ENCODE measurements around the gene SLC46A2. TPM values are rescaled to one million over a fixed set of nuclear protein-coding genes. Genes with fewer than 3 reads are reported as not detected.

Gene SLC46A2
- total RNA-seq, 5 donors from 2014 or later (not counting 1 experiment from before 2014, with no cell fraction given) = not detected

DNA sequence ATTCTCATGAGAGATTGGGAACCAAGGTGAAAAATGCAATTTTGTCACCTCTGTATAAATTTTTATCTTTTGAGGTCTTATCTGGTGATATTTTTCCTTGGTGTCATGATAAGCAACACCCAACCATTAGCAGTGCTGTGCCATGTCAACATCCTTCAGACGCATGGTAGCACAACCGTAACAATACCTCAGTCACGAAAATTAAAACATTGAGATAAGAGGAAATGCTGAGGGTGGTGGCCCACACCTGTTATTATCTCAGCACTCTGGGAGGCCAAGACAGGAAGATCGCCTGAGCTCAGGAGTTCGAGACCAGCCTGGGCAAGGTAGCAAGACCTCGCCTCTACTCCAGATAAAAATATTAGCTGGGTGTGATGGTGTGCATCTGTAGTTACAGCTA, 32.7 kb downstream of the SLC46A2 start:
- H3K27me3 Mint-ChIP-seq = no peaks in the 10 kb centered on the region
- no peak overlapping the region for H3K27ac Mint-ChIP-seq
- H3K9me3 Mint-ChIP-seq = no peaks in the 10 kb centered on the region
- DNase-seq (no peak), ATAC-seq (replicated peaks in 1 of 4) (no peak)
- peaks cover 27% of the 10 kb centered on the region for H3K36me3 Mint-ChIP-seq
- H3K4me3 Mint-ChIP-seq = no peak overlapping the region
- H3K27ac ChIP-seq (ENCODE audit: low read length) = no peak overlapping the region
- H3K9me3 ChIP-seq = no peaks in the 10 kb centered on the region
- 100% methylated on average over 3 of the region's 6 CpGs for WGBS (ENCODE audit: insufficient coverage)
- peaks cover 0 to 32% (median 14%) of the 10 kb centered on the region in 3 donors for H3K4me1 Mint-ChIP-seq
- ChIA-PET CTCF (no interaction called here), POLR2A (no interaction called here)
- H3K4me1 ChIP-seq (ENCODE audit: control insufficient read depth in 1 of 2, extremely low read depth in 1 of 2, insufficient read depth in 2 of 2, low read length in 2 of 2) = no peaks in the 10 kb centered on the region
- H3K36me3 ChIP-seq (ENCODE audit: control insufficient read depth in 2 of 2, extremely low read depth in 1 of 2, insufficient read depth in 1 of 2, low read length in 1 of 2) = peaks cover 3 to 5% of the 10 kb centered on the region in 2 donors
- H3K27me3 ChIP-seq (replicated peaks in 1 of 2; ENCODE audit: control insufficient read depth in 2 of 2, extremely low read depth in 1 of 2, insufficient read depth in 2 of 2, low read length in 1 of 2) = no peaks in the 10 kb centered on the region
- no peak overlapping the region for H3K4me3 ChIP-seq (ENCODE audit: control insufficient read depth in 1 of 2, extremely low read depth in 1 of 2, low read length in 1 of 2)

DNA sequence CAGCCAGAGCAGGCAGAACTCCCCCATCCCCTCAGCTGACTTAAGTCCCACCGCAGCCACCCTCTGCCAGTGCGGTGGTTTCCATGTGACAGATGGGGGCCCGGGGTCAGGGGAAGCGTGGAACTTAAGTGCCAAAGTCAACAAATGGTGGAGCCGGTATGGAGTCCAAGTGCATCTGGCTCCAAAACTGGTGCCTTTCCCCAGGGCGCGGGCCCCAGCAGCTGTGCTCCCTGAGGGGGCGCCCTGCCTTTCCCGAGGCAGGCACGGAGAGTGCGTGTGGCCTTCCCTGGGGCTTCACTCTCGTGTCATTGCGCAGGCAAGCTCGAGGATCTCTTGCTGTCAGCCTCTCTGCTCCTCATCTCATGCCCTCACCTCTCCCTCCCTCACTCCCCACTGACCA, 33.8 kb downstream of the SLC46A2 start:
- H3K36me3 Mint-ChIP-seq = peaks cover 35% of the 10 kb centered on the region
- peaks cover 0 to 29% (median 11%) of the 10 kb centered on the region in 3 donors for H3K4me1 Mint-ChIP-seq
- ATAC-seq (replicated peaks in 1 of 4) (no peak), DNase-seq (no peak)
- H3K9me3 Mint-ChIP-seq = no peaks in the 10 kb centered on the region
- Histone ChIP-seq H3K4me3 (ENCODE audit: control insufficient read depth in 1 of 2, extremely low read depth in 1 of 2, low read length in 1 of 2) (no peak overlapping the region), H3K36me3 (ENCODE audit: control insufficient read depth in 2 of 2, extremely low read depth in 1 of 2, insufficient read depth in 1 of 2, low read length in 1 of 2) (peaks cover 4 to 11% of the 10 kb centered on the region in 2 donors), H3K4me1 (ENCODE audit: control insufficient read depth in 1 of 2, extremely low read depth in 1 of 2, insufficient read depth in 2 of 2, low read length in 2 of 2) (no peaks in the 10 kb centered on the region), H3K27me3 (replicated peaks in 1 of 2; ENCODE audit: control insufficient read depth in 2 of 2, extremely low read depth in 1 of 2, insufficient read depth in 2 of 2, low read length in 1 of 2) (no peaks in the 10 kb centered on the region), H3K27ac (ENCODE audit: low read length) (no peak overlapping the region), H3K9me3 (no peaks in the 10 kb centered on the region)
- CTCF ChIA-PET = no interaction called here
- WGBS (ENCODE audit: insufficient coverage) = 97% methylated on average over 14 of the region's 14 CpGs
- no peak overlapping the region for H3K4me3 Mint-ChIP-seq
- POLR2A ChIA-PET = no interaction called here
- H3K27ac Mint-ChIP-seq = no peak overlapping the region
- H3K27me3 Mint-ChIP-seq = no peaks in the 10 kb centered on the region

DNA sequence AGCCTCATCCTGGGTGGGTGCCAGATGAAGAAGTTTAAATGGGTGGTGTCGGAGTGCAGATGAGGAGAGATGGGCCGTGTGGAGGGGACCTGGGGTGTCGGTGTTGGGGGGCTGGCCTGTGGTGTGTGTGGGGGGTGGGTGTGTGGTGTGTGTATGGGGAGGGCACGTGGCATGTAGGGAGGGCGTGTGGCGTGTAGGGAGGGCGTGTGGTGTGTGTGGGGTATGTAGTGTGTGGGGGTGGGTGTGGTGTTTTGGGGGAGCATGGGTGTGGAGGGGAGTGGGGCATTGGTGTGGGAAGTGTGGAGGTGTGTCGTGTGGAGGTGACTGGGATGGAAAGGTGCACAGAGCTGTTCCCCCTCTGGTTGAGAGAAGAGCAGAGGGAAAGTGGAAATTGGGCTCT, 34.5 kb downstream of the SLC46A2 start:
- Histone ChIP-seq H3K27me3 (replicated peaks in 1 of 2; ENCODE audit: control insufficient read depth in 2 of 2, extremely low read depth in 1 of 2, insufficient read depth in 2 of 2, low read length in 1 of 2) (no peaks in the 10 kb centered on the region), H3K36me3 (ENCODE audit: control insufficient read depth in 2 of 2, extremely low read depth in 1 of 2, insufficient read depth in 1 of 2, low read length in 1 of 2) (peaks cover 4 to 11% of the 10 kb centered on the region in 2 donors), H3K27ac (ENCODE audit: low read length) (no peak overlapping the region), H3K9me3 (no peaks in the 10 kb centered on the region), H3K4me3 (ENCODE audit: control insufficient read depth in 1 of 2, extremely low read depth in 1 of 2, low read length in 1 of 2) (no peak overlapping the region), H3K4me1 (ENCODE audit: control insufficient read depth in 1 of 2, extremely low read depth in 1 of 2, insufficient read depth in 2 of 2, low read length in 2 of 2) (no peaks in the 10 kb centered on the region)
- 93% methylated on average over 8 of the region's 8 CpGs for WGBS (ENCODE audit: insufficient coverage)
- H3K9me3 Mint-ChIP-seq = no peaks in the 10 kb centered on the region
- peaks cover 41% of the 10 kb centered on the region for H3K36me3 Mint-ChIP-seq
- no peak for ATAC-seq (replicated peaks in 1 of 4)
- no peaks in the 10 kb centered on the region for H3K27me3 Mint-ChIP-seq
- H3K4me3 Mint-ChIP-seq = no peak overlapping the region
- CTCF ChIA-PET = no interaction called here
- no peak for DNase-seq
- H3K4me1 Mint-ChIP-seq = peaks cover 0 to 29% (median 8%) of the 10 kb centered on the region in 3 donors
- H3K27ac Mint-ChIP-seq = no peak overlapping the region
- POLR2A ChIA-PET = no interaction called here

DNA sequence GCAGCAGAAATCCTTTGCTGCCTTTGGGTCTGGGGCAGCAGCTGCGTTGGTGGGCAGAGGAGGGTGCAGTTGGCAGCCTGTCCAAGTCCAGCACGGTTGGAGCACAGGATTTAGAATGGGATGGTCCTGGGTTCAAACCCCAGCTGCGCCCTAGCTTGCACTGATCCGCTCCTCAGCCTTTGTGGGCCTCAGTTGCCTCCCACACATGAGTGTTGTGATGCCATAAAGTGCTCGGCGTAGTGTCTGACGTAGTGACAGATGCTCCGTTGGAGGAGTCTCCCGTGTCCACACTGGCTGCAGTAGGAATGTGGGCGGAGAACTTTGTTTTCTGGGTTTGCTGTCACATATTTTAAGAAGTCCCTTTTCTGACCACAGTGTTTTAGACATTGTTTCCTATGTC, 36.0 kb downstream of the SLC46A2 start:
- Mint-ChIP-seq H3K4me1 (peaks cover 0 to 20% (median 8%) of the 10 kb centered on the region in 3 donors), H3K27ac (no peak overlapping the region), H3K36me3 (peaks cover 50% of the 10 kb centered on the region), H3K4me3 (no peak overlapping the region), H3K9me3 (no peaks in the 10 kb centered on the region), H3K27me3 (no peaks in the 10 kb centered on the region)
- 88% methylated on average over 3 of the region's 10 CpGs for WGBS (ENCODE audit: insufficient coverage)
- Histone ChIP-seq H3K9me3 (no peaks in the 10 kb centered on the region), H3K27ac (ENCODE audit: low read length) (no peak overlapping the region), H3K4me1 (ENCODE audit: control insufficient read depth in 1 of 2, extremely low read depth in 1 of 2, insufficient read depth in 2 of 2, low read length in 2 of 2) (no peaks in the 10 kb centered on the region), H3K27me3 (replicated peaks in 1 of 2; ENCODE audit: control insufficient read depth in 2 of 2, extremely low read depth in 1 of 2, insufficient read depth in 2 of 2, low read length in 1 of 2) (no peaks in the 10 kb centered on the region), H3K4me3 (ENCODE audit: control insufficient read depth in 1 of 2, extremely low read depth in 1 of 2, low read length in 1 of 2) (no peak overlapping the region), H3K36me3 (ENCODE audit: control insufficient read depth in 2 of 2, extremely low read depth in 1 of 2, insufficient read depth in 1 of 2, low read length in 1 of 2) (peaks cover 4 to 11% of the 10 kb centered on the region in 2 donors)
- ATAC-seq (replicated peaks in 1 of 4) = no peak
- CTCF ChIA-PET = no interaction called here
- POLR2A ChIA-PET = no interaction called here
- no peak for DNase-seq

DNA sequence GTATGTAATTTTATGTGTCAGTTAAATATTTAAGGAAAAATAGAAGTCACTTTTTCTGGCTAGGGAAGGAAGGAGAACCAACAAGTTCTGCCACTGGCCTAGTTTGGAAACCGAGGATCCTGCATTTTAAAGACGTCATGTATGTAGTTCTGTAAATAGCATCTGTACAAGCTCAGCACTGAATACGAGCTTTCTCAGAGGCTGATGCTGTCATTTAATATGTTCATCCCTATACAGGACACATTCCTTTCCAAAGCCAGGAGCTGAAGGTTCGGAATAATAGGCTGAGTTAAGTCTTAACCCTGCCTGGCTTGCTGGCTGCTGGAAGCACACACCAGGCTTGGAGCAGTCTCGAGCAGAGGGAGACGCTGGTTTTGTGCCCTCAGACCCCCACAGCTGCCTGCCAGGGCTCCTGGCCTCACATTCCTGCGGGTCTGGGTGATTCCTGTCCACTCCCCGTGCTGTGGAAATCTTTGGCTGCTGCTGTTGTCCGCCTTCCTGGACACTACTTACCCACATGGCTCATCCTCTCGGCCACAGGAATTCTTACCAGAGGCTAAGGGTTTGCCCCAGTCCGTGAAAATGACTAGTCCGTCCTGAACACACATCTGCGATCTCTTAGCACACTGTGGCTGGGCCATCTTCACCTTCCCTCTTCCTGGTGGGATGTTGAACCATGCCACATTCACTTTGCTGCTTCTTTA, 36.6 kb downstream of the SLC46A2 start:
- H3K9me3 ChIP-seq = no peaks in the 10 kb centered on the region
- no peak for DNase-seq
- POLR2A ChIA-PET = no interaction called here
- Mint-ChIP-seq H3K36me3 (peaks cover 50% of the 10 kb centered on the region), H3K27ac (no peak overlapping the region), H3K4me3 (peak overlapping the region in 1 of 3 donors; percentile 15), H3K9me3 (no peaks in the 10 kb centered on the region), H3K27me3 (no peaks in the 10 kb centered on the region), H3K4me1 (peaks cover 3 to 14% (median 8%) of the 10 kb centered on the region in 3 donors)
- H3K27me3 ChIP-seq (replicated peaks in 1 of 2; ENCODE audit: control insufficient read depth in 2 of 2, extremely low read depth in 1 of 2, insufficient read depth in 2 of 2, low read length in 1 of 2) = no peaks in the 10 kb centered on the region
- WGBS (ENCODE audit: insufficient coverage) = 88% methylated on average over 10 of the region's 13 CpGs
- H3K27ac ChIP-seq (ENCODE audit: low read length) = no peak overlapping the region
- no peak overlapping the region for H3K4me3 ChIP-seq (ENCODE audit: control insufficient read depth in 1 of 2, extremely low read depth in 1 of 2, low read length in 1 of 2)
- CTCF ChIA-PET = no interaction called here
- ATAC-seq (replicated peaks in 1 of 4) = no peak
- peaks cover 4 to 11% of the 10 kb centered on the region in 2 donors for H3K36me3 ChIP-seq (ENCODE audit: control insufficient read depth in 2 of 2, extremely low read depth in 1 of 2, insufficient read depth in 1 of 2, low read length in 1 of 2)
- H3K4me1 ChIP-seq (ENCODE audit: control insufficient read depth in 1 of 2, extremely low read depth in 1 of 2, insufficient read depth in 2 of 2, low read length in 2 of 2) = peaks cover 0 to under 1% of the 10 kb centered on the region in 2 experiments

DNA sequence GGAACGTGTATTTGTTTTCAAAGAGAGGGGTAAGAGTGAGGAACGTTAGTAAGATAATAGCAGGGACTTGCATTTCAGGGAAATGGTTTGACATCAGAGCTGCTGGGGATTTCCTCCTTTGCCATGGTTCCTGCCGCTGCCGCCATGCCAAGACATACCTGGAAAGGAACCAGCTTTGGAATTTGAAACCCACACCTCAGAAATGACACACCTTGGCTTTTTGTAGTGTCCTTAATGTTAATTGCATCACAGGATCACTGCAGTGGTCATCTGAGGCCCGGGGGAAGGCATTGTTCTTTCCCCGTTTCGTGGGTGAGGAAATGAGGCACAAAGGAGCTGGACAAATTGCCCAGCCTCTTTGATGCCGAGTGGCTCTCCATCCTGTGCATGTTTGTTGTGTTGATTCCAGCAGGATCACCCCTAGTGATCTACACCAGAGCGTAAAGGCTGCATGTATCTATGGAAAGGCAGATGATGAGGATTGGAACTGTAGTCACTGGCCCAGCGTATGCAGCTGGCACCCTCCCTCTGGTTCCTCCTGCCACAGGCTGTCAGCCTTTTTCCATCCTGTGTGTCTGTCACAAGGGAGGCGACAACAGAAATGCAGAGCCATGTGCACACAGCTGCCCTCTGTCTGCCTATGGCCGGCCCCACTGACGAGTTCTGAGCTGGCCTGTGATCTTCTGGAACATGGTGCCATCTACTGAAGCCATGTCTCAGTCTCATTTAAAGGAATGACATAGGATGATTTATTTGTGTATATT, 37.8 kb downstream of the SLC46A2 start:
- H3K27ac ChIP-seq (ENCODE audit: low read length) = no peak overlapping the region
- H3K27me3 ChIP-seq (replicated peaks in 1 of 2; ENCODE audit: control insufficient read depth in 2 of 2, extremely low read depth in 1 of 2, insufficient read depth in 2 of 2, low read length in 1 of 2) = no peaks in the 10 kb centered on the region
- Mint-ChIP-seq H3K4me3 (no peak overlapping the region), H3K9me3 (no peaks in the 10 kb centered on the region), H3K27me3 (no peaks in the 10 kb centered on the region), H3K4me1 (peaks cover 4 to 10% (median 7%) of the 10 kb centered on the region in 3 donors), H3K36me3 (peaks cover 50% of the 10 kb centered on the region), H3K27ac (no peak overlapping the region)
- WGBS (ENCODE audit: insufficient coverage) = 82% methylated on average over 9 of the region's 13 CpGs
- ATAC-seq (replicated peaks in 1 of 4) = no peak
- H3K9me3 ChIP-seq = no peaks in the 10 kb centered on the region
- peaks cover 0 to 6% of the 10 kb centered on the region in 2 experiments for H3K4me1 ChIP-seq (ENCODE audit: control insufficient read depth in 1 of 2, extremely low read depth in 1 of 2, insufficient read depth in 2 of 2, low read length in 2 of 2)
- H3K36me3 ChIP-seq (ENCODE audit: control insufficient read depth in 2 of 2, extremely low read depth in 1 of 2, insufficient read depth in 1 of 2, low read length in 1 of 2) = peaks cover 4 to 11% of the 10 kb centered on the region in 2 donors
- no peak overlapping the region for H3K4me3 ChIP-seq (ENCODE audit: control insufficient read depth in 1 of 2, extremely low read depth in 1 of 2, low read length in 1 of 2)
- no peak for DNase-seq
- CTCF ChIA-PET = no interaction called here
- POLR2A ChIA-PET = no interaction called here
